22Rv1 (cell line): ENCODE results near the gene C2orf49.

Source experiments
- ZFX ChIP-seq: fragments of 450-650 bp; IDR thresholded peaks from 2 replicates; pipeline ENCODE4 v1.6.1; 2017; ENCODE audit warnings: antibody characterized with exemption, borderline replicate concordance
- TF ChIP-seq, protein P1 (sequence below): fragments of 450-650 bp; IDR thresholded peaks from 2 replicates; pipeline ENCODE4 v1.5.1; 2017; ENCODE audit warnings: mild to moderate bottlenecking

DNA sequence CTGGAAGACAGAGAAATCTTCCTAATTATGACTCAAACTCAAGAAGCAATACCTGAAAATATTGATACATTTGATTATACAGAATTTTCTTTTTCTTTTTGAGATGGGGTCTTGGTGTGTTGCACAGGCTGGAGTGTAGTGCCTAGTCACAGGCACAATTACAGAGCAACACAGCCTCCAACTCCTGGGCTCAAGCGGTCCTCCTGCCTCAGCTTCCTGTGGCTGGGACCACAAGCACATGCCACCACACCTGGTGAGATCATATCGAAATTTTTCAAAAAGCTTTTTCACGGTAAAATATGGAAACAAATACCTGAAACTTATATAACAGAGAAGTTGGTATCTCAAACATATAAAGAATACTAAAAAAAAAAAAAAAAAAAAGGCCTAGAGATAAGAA is 35.7 kb upstream of the C2orf49 start:
- TF ChIP-seq, protein P1, sequence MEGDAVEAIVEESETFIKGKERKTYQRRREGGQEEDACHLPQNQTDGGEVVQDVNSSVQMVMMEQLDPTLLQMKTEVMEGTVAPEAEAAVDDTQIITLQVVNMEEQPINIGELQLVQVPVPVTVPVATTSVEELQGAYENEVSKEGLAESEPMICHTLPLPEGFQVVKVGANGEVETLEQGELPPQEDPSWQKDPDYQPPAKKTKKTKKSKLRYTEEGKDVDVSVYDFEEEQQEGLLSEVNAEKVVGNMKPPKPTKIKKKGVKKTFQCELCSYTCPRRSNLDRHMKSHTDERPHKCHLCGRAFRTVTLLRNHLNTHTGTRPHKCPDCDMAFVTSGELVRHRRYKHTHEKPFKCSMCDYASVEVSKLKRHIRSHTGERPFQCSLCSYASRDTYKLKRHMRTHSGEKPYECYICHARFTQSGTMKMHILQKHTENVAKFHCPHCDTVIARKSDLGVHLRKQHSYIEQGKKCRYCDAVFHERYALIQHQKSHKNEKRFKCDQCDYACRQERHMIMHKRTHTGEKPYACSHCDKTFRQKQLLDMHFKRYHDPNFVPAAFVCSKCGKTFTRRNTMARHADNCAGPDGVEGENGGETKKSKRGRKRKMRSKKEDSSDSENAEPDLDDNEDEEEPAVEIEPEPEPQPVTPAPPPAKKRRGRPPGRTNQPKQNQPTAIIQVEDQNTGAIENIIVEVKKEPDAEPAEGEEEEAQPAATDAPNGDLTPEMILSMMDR, result no peak
- TF ChIP-seq ZFX, result no peak
